ENCODE results near the gene VEGFA.

VEGFA gene

GRCh38 chr6:43765776-43766499 is 4.1 kb upstream of the VEGFA start:
- DNase-seq (ENCODE audit: low spot score in 2 of 2) (no peak), ATAC-seq (replicated peaks; ENCODE audit: extremely low read depth, poor library complexity, severe bottlenecking) (no peak)
- Mint-ChIP-seq H3K27ac (ENCODE audit: low read depth) (no peak overlapping the region), H3K9me3 (no peaks in the 10 kb centered on the region), H3K4me3 (no peak overlapping the region), H3K36me3 (ENCODE audit: insufficient read depth) (peaks cover 2% of the 10 kb centered on the region), H3K4me1 (peaks cover 14% of the 10 kb centered on the region), H3K27me3 (peaks cover 8% of the 10 kb centered on the region)

GRCh38 chr6:43766500-43766853 is 3.5 kb upstream of the VEGFA start:
- Mint-ChIP-seq H3K27me3 (peaks cover 2% of the 10 kb centered on the region), H3K9me3 (no peaks in the 10 kb centered on the region), H3K36me3 (ENCODE audit: insufficient read depth) (peaks cover 3% of the 10 kb centered on the region), H3K4me3 (no peak overlapping the region), H3K27ac (ENCODE audit: low read depth) (no peak overlapping the region), H3K4me1 (peaks cover 14% of the 10 kb centered on the region)
- ATAC-seq (replicated peaks; ENCODE audit: extremely low read depth, poor library complexity, severe bottlenecking), result no peak
- no peak for DNase-seq (ENCODE audit: low spot score in 2 of 2)

GRCh38 chr6:43766964-43767461 is 3.0 kb upstream of the VEGFA start:
- ATAC-seq (replicated peaks; ENCODE audit: extremely low read depth, poor library complexity, severe bottlenecking) (no peak), DNase-seq (ENCODE audit: low spot score in 2 of 2) (no peak)
- no peak overlapping the region for H3K4me3 Mint-ChIP-seq
- no peak overlapping the region for H3K27ac Mint-ChIP-seq (ENCODE audit: low read depth)
- H3K27me3 Mint-ChIP-seq, result peaks cover 3% of the 10 kb centered on the region
- H3K4me1 Mint-ChIP-seq, result peaks cover 15% of the 10 kb centered on the region
- peaks cover 4% of the 10 kb centered on the region for H3K36me3 Mint-ChIP-seq (ENCODE audit: insufficient read depth)
- no peaks in the 10 kb centered on the region for H3K9me3 Mint-ChIP-seq

- ATAC-seq (replicated peaks; ENCODE audit: extremely low read depth, poor library complexity, severe bottlenecking), result no peak
- DNase-seq (ENCODE audit: low spot score in 2 of 2), result no peak
- Mint-ChIP-seq H3K4me3 (no peak overlapping the region), H3K9me3 (no peaks in the 10 kb centered on the region), H3K4me1 (peaks cover 18% of the 10 kb centered on the region), H3K27me3 (peaks cover 11% of the 10 kb centered on the region), H3K36me3 (ENCODE audit: insufficient read depth) (peaks cover 7% of the 10 kb centered on the region), H3K27ac (ENCODE audit: low read depth) (no peak overlapping the region)
Measured at GRCh38 chr6:43767553-43768505, 2.2 kb upstream of the VEGFA start.

GRCh38 chr6:43768506-43768860 is 1.5 kb upstream of the VEGFA start:
- peaks cover 23% of the 10 kb centered on the region for H3K4me1 Mint-ChIP-seq
- DNase-seq (ENCODE audit: low spot score in 2 of 2) (no peak), ATAC-seq (replicated peaks; ENCODE audit: extremely low read depth, poor library complexity, severe bottlenecking) (no peak)
- no peaks in the 10 kb centered on the region for H3K9me3 Mint-ChIP-seq
- H3K27ac Mint-ChIP-seq (ENCODE audit: low read depth), result no peak overlapping the region
- H3K4me3 Mint-ChIP-seq, result no peak overlapping the region
- H3K36me3 Mint-ChIP-seq (ENCODE audit: insufficient read depth), result peaks cover 7% of the 10 kb centered on the region
- H3K27me3 Mint-ChIP-seq, result peaks cover 17% of the 10 kb centered on the region

- ATAC-seq (replicated peaks; ENCODE audit: extremely low read depth, poor library complexity, severe bottlenecking), result no peak
- DNase-seq (ENCODE audit: low spot score in 2 of 2), result no peak
- peaks cover 7% of the 10 kb centered on the region for H3K36me3 Mint-ChIP-seq (ENCODE audit: insufficient read depth)
- no peaks in the 10 kb centered on the region for H3K9me3 Mint-ChIP-seq
- peaks cover 24% of the 10 kb centered on the region for H3K4me1 Mint-ChIP-seq
- H3K4me3 Mint-ChIP-seq, result peak overlapping the region; percentile 81
- peaks cover 23% of the 10 kb centered on the region for H3K27me3 Mint-ChIP-seq
- H3K27ac Mint-ChIP-seq (ENCODE audit: low read depth), result peak overlapping the region; percentile 55
Measured at GRCh38 chr6:43768983-43769525, 957 bp upstream of the VEGFA start.

GRCh38 chr6:43770372-43771209 is 580 bp downstream of the VEGFA start:
- H3K27ac Mint-ChIP-seq (ENCODE audit: low read depth), result peak overlapping the region; percentile 55
- H3K4me1 Mint-ChIP-seq, result peaks cover 36% of the 10 kb centered on the region
- DNase-seq (ENCODE audit: low spot score in 2 of 2), result no peak
- peak overlapping the region; percentile 81 for H3K4me3 Mint-ChIP-seq
- no peak for ATAC-seq (replicated peaks; ENCODE audit: extremely low read depth, poor library complexity, severe bottlenecking)
- H3K27me3 Mint-ChIP-seq, result peaks cover 27% of the 10 kb centered on the region
- no peaks in the 10 kb centered on the region for H3K9me3 Mint-ChIP-seq
- peaks cover 7% of the 10 kb centered on the region for H3K36me3 Mint-ChIP-seq (ENCODE audit: insufficient read depth)

GRCh38 chr6:43771210-43771857 is 1.3 kb downstream of the VEGFA start:
- Mint-ChIP-seq H3K27me3 (peaks cover 27% of the 10 kb centered on the region), H3K9me3 (no peaks in the 10 kb centered on the region), H3K36me3 (ENCODE audit: insufficient read depth) (peaks cover 7% of the 10 kb centered on the region), H3K4me3 (peak overlapping the region; percentile 81), H3K27ac (ENCODE audit: low read depth) (no peak overlapping the region), H3K4me1 (peaks cover 38% of the 10 kb centered on the region)
- ATAC-seq (replicated peaks; ENCODE audit: extremely low read depth, poor library complexity, severe bottlenecking) (no peak), DNase-seq (ENCODE audit: low spot score in 2 of 2) (peak; percentile 21 to 36)

GRCh38 chr6:43771858-43772680 is 2.1 kb downstream of the VEGFA start:
- H3K9me3 Mint-ChIP-seq, result no peaks in the 10 kb centered on the region
- peaks cover 7% of the 10 kb centered on the region for H3K36me3 Mint-ChIP-seq (ENCODE audit: insufficient read depth)
- no peak overlapping the region for H3K27ac Mint-ChIP-seq (ENCODE audit: low read depth)
- H3K4me1 Mint-ChIP-seq, result peaks cover 38% of the 10 kb centered on the region
- ATAC-seq (replicated peaks; ENCODE audit: extremely low read depth, poor library complexity, severe bottlenecking) (no peak), DNase-seq (ENCODE audit: low spot score in 2 of 2) (no peak)
- H3K4me3 Mint-ChIP-seq, result peak overlapping the region; percentile 81
- H3K27me3 Mint-ChIP-seq, result peaks cover 27% of the 10 kb centered on the region

GRCh38 chr6:43772681-43773049 is 2.7 kb downstream of the VEGFA start:
- H3K4me3 Mint-ChIP-seq, result peak overlapping the region; percentile 81
- no peak overlapping the region for H3K27ac Mint-ChIP-seq (ENCODE audit: low read depth)
- ATAC-seq (replicated peaks; ENCODE audit: extremely low read depth, poor library complexity, severe bottlenecking) (no peak), DNase-seq (ENCODE audit: low spot score in 2 of 2) (no peak)
- H3K36me3 Mint-ChIP-seq (ENCODE audit: insufficient read depth), result peaks cover 7% of the 10 kb centered on the region
- peaks cover 38% of the 10 kb centered on the region for H3K4me1 Mint-ChIP-seq
- H3K27me3 Mint-ChIP-seq, result peaks cover 27% of the 10 kb centered on the region
- no peaks in the 10 kb centered on the region for H3K9me3 Mint-ChIP-seq

Measured in central memory CD8-positive, alpha-beta T cell (primary cell).